SKM-1 (cell line): ENCODE results near the gene CNPY2.
"Not testable (repeated sequence)": the region's sequence is repeated elsewhere in the genome, so short reads cannot be mapped to it uniquely, and the experiment has no call there.

Source experiments
- DNase-seq: peaks from one replicate; lab custom pipeline; 2025; ENCODE audit not compliant: unreplicated experiment; lab: John Stamatoyannopoulos, UW

Gene CNPY2

DNA sequence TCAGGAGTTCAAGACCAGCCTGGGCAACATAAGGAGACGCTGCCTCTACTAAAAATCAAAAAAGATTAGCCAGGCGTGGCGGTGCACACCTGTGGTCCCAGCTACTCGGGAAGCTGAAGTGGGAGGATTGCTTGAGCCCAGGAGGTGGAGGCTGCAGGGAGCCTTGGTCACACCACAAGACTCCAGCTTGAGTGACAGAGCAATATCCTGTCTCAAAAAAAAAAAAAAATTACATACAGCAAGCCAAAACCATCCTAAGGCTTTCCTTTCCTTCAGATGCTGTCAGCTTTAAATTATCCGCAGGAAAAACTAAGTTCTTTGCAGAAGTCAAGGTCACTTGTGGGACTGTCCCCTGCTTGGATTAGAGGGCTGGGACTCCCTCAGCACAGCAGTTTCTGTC lies 17.0 kb downstream of the CNPY2 start:
- no peak for DNase-seq

DNA sequence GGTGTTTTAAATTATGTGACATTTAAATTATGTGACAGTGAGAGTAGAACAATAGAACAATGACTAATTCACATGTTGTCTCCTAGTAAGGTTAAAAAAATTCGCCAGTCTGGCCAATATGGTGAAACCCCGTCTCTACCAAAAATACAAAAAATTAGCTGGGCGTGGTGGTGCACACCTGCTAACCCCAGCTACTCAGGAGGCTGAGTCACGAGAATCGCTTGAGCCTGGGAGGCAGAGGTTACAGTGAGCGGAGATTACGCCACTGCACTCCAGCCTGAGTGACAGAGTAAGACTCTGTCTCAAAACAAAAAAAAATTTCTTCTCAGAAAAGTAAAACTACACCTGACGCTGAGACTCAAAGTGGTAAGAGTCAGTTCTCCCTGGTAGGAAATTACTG lies 18.4 kb downstream of the CNPY2 start:
- no peak for DNase-seq

DNA sequence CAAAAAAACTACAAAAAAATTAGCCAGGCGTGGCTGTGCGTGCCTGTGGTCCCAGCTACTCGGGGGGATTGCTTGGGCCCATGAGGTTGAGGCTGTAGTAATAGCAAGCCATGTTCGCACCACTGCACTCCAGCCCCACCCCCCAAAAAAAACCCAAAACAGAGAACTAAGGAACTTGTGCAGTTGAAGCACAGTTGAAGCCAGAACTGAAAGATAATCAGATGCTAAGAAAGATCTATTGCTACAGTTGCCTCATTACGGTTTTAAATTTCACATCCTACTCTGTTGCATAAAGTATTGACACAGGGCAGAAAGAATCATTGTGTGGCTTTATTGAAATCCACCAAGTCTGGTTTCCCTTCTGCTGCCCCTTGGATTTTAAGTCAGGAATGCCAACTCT lies 19.5 kb downstream of the CNPY2 start:
- no peak for DNase-seq

DNA sequence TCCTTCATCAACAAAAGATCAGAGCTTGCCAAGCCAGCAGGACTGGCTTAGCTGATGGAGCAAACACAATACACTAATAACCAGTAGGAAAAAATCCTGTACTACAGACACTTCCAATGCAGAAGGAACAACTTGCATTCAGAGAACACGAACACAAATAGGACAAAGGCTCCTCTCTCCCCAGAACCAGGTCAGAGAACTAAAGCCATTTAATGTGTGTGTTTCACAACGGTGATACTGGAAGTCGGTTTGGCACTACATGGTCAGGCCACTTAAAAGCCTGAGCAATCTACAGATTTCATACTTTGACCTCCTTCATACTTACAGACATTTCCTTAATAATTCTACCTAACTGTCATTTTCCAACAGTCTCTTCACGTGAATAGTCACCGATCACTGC lies 22.0 kb downstream of the CNPY2 start:
- no peak for DNase-seq

DNA sequence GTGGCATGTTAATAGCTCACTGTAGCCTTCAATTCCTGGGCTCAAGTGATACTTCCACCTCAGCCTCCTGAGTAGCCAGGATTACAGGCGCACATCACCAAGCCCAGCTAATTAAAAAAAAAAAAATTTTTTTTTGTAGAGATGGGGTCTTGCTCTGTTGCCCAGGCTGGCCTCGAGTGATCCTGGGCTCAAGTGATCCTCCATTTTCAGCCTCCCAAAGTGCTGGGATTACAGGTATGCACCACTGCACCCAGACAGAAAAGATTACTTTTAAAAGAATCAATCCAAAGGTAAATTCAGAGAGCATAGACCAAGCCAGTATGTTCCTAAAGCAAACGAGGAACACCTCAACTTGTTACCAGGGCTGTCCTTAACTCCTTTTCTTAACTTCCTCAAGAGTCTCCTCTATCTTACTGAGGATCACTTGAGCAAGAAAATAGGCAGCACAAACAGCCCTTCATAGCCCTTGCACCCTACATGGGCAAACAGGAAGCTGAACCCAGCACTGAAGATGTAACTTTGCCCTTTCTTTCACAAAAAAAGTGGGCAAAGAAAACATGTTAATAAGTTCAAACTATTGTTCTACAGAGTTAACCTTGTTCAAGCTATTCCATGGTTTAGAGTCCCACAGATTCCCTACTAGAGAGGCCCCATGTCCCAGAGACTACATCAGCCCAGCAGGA lies 26.9 kb downstream of the CNPY2 start:
- no peak for DNase-seq

DNA sequence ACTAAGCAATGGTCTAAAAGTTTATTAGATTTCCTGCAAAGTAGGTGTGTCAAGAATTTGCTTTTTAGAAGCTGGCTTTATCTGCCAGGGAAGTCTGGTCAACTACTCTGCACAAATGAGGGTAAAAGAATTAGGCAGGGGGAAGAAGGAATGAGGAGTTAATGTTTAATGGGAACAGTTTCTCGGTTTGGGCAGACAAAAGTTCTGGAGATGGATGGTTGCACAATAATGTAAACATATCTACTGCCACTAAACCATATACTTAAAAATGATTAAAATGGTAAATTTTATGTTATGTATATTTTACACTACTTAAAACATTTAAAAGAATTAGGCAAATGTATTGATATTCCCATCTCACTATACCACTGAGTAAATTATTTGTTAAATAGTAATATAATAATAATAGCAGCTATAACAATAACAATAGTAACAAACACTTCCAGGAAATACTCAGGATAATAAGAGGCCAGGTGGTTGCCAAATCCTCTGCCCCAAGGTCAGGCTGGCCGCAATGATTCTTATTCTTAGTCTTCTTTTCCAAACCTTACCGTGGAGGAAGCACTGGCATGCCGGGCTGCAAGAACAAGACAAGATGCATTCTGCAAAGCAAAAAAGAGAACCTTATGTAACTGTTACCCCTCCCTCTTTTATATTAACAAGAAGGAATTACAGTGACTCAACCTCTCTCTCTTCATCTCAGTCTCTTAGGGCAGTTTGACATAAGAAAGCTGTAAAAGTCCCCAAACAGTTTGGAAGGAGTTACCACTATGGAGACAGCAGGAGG lies 29.6 kb downstream of the CNPY2 start:
- DNase-seq, result no peak

DNA sequence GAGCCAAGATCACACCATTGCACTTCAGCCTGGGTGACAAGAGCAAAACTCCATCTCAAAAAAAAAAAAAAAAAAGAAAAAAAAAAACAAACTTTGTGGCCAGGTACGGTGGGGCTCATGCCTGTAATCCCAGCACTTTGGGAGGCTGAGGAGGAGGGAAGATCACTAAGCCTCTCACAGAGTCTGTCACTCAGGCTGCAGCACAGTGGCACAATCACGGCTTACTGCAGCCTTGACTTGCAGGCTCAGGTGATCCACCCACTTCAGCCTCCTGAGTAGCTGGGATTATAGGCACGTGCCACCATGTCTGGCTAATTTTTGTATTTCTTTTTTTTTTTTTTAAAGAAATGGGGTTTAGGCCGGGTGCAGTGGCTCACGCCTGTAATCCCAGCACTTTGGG lies 31.5 kb downstream of the CNPY2 start:
- not testable (repeated sequence) for DNase-seq

DNA sequence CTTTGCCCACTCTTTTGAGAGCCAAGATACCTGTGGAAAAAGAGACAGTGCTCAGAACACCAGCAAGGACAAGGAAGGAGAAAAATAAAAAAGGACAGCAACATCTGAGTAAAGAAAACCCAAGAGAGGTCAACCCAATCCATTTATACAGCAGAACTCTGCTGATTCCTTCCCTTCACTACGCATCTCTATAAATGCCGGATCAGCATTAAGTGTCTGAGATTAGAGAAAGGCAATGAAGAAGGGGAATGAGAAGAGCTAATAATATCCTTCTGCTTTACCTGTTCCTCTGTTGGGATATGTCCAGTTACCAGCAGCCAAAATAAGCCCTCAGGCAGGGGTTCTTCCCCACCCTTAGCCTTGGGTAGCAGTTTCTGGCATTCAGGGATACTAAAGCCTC lies 33.2 kb downstream of the CNPY2 start:
- no peak for DNase-seq

DNA sequence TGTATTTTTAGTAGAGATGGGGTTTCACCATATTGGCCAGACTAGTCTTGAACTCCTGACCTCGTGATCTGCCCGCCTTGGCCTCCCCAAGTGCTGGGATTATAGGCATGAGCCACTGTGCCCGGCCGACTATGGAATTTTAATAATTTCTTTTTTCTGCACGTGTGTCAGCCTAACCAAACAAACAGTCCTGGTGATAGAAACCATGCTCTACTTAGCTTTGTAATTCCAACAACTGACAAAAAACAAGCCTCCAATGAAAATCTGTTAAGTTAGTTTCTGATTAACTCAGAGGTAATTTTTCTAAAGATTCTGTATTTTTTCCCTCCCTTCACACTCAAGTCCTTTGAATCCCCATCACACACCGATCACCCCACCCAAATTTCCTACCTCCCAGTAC lies 33.8 kb downstream of the CNPY2 start:
- no peak for DNase-seq

DNA sequence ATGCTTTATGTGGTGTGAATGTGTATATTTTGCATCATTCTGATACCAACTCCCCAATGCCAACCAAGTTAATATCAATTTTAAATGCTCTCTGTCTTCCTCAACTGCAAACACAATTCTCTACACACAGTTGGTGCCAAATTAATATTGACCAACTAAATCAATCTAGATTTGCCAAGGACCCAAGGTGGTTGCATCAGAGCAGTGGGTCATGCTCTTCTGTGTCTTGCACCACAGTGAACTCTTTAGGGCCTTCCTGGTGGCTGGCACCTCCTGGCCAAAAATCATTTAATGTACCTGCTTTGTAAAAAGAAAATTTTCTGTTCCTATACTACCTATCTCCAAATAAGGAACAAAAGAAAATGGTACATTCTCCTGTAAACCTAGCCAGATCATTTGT lies 34.9 kb downstream of the CNPY2 start:
- no peak for DNase-seq

DNA sequence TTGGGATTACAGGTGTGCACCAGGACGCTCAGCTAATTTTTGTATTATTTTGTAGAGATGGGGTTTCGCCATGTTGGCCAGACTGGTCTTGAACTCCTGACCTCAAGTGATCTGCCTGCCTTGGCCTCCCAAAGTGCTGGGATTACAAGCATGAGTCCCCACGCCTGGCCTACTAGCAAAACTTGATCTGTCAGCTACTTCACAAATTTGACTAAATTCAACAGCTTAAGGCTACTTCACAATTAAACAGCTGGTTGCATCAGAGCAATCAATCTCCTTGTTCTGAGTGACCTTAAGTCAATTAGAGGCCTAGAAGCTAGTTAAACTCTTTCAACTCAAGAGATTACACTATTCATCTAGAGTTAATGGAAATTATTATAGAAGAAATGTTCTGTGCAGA lies 36.9 kb downstream of the CNPY2 start:
- DNase-seq, result no peak

DNA sequence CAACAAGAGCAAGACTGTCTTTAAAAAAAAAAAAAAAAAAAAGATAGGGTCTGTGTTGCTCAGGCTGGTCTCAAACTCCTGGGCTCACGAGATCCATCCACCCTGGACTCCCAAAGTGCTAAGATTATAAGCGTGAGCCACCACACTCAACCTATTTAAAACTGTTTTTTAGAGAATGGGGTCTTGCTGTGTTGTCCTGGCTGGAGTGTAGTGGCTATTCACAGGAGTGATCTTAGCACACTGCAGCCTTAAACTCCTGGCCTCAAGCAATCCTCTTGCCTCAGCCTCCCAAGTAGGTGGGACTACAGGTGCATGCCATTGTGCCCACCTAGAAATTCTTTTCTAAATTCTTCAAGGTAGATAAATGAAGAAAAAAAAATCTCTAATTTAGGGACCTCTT lies 41.5 kb downstream of the CNPY2 start:
- DNase-seq, result no peak

DNA sequence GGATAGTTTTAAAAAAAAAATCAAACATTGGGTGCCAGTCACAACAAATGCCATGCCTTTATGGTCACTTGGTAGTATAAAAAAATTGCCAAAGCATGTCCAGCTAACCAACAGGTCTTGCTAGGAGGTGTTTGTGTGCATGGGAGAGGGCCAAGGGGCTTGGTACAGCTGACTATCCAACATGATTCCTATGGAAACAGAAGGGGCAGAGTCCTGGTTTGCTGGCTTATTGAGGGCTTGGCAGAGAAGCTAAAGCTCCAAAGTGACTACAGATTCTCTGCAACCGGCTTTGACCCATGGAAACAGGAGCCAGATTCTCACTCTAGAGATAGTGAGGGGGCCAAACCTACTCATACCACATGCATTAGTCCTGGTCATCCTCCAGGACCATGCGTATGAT lies 43.3 kb downstream of the CNPY2 start:
- not testable (repeated sequence) for DNase-seq

DNA sequence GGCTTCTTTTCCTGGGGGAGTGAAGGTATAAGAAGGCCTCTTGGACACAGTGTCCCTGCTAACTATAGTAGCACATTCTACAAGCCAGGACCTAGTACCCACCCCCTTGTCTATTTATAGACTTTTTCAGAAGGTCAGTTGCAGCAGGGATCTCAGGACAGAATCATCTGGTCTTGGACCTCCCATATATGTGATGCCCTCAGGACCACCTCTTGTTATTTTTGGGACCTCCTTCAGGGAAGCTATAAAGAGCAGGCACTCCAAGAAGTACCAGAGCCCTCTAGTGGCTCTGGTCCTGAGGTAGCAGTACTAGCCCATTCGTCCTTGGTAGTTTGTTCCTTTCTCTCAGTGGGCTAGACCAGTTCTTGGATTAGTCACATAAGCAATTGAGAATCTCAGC lies 44.8 kb downstream of the CNPY2 start:
- no peak for DNase-seq

DNA sequence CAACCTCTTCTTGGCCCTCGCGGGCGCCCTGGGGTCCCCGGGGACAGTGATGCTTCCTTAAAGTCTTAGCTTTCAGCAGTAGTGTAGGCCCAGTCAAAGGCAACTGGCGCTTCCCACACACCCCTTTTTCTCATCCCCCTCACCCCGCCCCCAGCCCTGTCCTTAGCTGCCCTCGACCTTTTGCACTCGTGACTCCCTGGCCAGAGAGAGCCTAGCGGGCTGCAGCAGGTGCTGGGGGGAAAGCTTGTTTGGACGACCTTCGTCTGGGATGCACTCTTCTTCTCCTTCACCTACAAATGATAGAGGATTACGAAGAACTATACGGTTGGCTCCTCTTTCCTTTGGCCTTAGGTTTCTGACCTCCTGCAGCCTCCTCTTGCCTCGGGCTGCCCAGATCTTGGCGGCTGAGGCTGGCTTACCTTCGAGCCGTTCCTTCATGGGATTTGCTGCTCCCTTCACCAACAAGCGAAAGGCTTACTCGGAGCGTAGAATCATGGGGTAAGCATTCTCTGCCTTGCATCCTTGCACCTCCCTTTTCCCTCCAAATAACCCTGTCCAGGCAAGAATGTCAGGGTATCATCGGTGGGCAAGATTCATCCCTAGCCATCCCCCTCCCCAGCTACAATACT lies 48.2 kb downstream of the CNPY2 start:
- DNase-seq, result no peak

DNA sequence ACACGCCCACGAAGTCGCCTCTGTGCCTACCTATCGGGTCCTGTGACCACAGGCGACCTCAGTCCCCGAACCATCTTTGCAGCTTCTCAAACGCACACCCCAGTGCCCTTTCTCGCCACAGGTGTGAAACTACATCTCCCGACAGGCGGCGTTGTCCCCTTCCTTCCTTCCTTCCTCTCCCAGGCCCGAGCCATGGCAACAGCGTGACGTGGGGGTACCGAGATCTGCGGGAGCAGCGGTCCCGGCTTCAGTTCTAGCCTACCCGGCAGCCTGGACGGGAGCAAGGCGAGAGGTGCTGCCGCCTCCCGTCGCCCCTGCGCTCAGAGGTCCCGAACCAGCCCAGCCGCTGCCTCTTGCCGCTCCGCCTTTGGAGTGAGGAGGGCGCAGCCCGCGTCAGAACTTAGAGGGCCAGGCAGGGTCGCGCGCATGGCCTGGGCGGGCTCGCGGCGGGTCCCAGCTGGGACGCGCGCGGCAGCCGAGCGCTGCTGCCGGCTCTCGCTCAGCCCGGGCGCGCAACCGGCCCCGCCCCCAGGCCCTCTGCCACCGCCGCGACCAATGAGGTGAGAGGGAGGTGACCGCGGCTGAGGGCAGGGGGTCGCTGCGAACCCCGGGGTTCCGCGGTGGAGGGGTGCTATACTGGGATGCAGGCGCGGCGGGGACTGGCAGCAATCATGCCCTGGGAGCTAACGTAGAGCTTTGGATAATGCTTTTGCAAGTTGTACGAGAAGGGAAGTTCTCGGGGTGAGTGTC lies 48.9 kb downstream of the CNPY2 start, which contains the start of gene COQ10A:
COQ10A (plus strand) TSS at position 250 of the 750 bp plus-strand sequence; CDS start at position 427, 177 bp downstream.
- DNase-seq, result no peak

DNA sequence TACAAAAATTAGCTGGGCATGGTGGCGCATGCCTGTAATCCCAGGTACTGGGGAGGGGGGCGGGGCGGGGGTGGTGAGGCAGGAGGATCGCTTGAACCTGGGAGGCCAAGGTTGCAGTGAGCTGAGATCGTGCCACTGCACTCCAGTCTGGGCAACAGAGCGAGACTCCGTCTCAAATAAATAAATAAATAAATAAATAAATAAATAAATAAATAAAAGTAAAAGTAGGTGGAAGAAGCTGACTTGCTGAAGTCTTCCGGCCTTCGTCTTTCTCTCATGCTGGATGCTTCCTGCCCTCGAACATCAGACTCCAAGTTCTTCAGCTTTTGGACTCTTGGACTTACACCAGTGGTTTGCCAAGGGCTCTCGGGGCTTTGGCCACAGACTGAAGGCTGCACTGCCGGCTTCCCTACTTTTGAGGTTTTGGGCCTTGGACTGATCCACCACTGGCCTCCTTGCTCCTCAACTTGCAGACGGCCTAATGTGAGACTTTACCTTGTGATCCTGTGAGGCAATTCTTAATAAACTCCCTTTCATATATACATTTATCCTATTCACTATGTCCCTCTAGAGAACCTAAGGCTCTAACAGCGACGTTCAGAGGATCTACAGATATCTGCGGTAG lies 49.6 kb downstream of the CNPY2 start:
- not testable (repeated sequence) for DNase-seq

DNA sequence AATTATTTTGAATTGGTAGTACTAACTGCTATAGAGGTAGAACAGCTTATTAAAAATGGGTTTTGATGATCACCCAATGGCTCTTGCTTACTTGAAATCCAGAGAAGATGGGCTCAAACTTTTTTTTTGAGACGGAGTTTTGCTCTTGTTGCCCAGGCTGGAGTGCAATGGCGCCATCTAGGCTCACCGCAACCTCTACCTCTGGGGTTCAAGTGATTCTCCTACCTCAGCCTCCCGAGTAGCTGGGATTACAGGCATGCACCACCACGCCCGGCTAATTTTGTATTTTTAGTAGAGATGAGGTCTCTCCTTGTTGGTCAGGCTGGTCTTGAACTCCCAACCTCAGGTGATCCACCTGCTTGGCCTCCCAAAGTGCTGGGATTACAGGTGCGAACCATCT lies 52.8 kb downstream of the CNPY2 start:
- DNase-seq, result not testable (repeated sequence)

DNA sequence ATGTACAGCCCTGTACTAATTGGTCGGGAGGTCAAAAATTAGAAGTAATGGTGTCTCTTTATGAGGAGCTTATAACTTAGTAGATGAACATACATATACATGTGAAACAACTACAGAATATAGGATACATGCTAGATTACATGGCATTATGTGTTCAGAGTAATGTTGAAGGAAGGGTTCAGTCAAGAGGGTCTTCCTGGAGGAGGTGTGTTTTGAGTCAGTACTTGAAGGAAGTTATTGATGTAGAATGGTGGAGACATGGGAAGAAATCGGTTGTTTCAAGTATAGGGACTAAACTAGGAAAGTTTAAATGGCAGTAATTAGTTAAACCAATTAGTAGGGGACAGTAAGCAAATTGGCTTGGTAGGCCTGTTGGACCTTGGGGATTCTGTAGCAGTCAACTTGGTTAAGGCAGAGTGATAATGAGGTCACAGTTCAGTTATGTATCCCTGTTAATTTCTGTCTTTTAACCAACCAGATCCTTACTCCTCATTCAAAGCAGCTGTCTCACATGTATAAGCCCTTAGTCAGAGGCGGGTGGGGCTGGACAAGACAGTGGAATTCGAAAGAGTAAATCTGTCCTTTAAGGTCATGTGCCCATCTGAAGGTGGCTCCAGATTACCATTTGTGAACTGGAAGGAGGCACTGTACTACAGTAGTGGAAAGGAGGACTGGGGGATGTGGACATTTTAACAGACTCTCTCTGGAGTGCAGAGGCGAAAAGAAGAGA lies 54.1 kb downstream of the CNPY2 start:
- DNase-seq, result no peak

DNA sequence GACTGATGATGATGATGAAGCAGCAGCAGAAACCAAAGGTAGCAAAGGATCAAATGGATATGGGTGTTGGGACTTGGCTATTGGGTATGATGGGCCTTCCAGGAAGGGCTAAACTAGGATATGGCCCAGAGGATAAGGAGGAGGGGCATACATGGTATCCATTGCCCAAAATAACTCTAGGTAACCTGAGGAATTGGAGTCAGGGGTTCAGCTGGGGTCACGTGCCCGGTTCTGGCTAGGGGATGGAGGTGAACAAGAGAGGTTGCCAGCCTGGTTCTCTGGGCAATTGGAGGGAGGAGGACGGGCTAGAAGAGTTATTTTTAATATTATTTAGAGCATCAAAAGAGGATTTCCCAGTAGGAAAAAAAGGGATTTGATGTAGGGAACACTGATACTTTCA lies 54.9 kb downstream of the CNPY2 start:
- no peak for DNase-seq
